ENCODE data around the gene TYK2.

TYK2 gene

DNA sequence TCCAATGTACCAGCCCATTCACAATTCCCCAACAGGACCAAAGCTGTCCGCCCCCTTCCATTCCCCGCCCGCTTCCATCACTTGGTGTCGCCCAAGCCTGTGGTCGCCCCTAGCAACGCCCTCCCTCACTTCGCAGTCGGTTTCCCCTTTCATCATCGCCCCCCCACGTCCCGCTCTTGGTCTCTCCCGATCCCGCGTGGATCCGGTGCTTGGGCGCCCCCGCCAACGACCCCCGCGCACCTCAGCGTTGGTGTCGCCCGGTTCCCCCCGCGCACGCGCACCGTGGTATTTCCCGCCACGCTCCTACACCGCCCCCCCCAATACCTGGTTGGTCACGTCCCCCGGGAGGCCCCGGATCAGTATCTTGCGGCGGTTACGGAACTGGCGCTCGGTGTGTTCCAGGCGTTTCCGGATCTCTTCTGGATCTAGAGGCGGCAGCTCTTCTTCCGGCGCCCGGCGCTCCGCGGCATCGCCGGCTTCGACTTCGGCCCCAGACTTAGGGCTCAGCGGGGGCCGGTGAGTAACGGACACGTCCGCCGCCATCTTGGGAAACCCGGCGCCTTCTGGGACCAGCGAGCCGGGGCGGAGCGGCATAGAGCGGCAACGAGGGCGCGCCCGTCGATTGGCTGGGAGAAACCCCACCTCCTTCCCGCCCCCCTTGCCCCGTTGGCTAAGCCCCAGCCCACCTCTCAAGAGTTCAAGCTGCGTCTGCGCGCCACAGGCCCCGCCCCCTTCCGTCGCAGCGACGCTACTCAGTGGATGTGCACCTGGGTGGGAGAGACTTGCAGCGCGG, 47.2 kb downstream of the TYK2 start, which contains the start of gene RAVER1:
Gene RAVER1, minus strand, starts transcription at position 565 of the 793 bp plus-strand sequence. Its CDS starts 22 bp downstream, at position 543.
- peak; percentile 98 for DNase-seq

DNA sequence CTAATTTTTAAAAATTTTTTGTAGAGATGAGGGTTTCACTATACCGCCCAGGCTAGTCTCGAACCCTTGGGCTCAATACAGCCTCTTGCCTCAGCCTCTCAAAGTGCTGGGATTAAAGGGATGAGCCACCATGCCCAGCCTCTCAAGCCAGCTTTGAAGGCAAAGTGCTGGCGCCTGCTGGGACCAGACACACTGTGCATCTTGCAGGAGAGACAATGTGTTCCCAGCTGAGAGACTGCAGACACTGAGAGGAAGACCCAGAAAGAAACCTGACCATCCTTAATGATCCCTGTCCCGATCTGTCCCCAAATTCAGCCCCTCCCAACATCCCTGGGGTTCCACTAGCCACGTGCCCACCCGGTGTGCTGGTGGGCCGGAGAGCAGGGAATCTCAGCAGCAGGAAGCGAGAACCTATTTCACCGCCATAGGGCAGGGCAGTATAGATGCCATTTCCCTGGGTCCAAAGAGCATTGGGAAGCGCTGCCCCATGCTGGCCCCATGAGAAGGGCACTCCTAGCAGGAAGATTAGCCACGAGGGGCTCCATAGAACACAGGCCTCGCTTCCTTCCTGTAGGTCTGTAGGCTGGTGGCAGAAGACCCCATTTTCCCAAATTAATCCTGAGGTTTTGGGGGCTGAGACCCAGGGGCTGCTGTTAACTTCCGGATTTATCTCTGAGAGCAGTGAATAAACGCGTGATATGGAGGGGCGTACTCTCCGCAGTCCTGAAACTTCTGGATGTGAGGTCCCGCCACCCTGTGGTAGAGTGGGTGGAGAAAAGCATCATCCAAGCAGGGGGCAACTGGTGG, 48.0 kb downstream of the TYK2 start:
- DNase-seq: no peak

DNA sequence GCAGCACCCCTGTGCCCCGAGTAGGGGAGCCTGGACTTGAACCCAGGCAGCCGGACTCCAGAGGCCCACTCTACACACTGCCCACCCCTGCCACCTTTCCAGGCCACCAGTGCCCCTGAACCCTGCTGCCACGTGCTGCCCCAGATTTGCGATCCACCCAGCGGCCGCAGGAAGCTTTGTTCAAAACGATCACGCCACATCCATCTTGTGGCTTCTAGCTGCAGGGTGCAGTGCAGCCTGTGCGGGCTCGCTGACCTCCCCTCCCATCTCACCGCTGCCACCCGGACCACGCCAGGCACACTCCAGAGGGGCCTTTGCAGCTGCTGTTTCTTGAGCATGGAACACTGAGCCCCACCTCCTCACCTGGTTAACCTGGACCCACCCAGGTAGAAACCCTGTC, 50.8 kb downstream of the TYK2 start:
- DNase-seq: no peak

DNA sequence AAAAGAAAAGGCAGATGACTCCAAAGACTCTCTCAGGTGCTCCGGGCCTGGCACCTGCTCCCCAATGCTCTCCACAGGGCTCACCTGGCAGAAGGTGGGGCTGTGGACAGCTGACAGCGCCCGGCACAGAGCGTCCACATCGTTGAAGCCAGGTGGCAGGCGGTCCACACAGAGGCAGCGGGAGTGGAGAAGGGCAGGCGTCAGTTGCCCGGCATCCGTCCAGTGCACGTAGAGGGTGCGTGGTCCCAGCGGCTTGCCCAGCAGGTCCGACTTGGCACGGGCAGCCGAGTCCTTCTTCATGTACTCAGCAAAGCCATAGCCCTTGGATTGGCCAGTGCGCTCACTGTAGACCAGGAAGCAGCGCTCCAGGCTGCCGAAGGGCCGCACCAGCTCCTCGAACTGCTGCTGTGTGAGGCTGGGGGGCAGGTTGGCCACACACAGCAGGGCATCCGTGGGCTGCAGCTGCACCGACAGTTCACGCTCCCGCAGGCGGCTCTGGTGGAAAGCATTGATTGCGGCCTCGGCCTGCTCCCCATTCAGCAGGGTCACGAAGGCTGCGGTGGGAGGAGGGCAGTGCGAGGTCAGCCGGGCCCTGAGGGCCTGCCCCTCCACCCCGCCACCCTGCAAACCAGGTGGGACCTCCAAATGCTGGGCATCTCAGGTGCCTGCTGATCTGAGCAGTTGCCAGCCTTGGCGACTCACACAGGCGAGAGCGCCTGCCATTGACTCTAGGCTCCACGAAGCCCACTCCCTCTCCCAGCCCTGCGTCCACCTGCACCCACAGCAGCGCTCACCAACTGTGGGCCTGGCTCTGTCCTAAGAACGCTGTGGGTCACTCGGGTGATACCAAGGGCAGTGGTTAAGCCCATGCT, 51.6 kb downstream of the TYK2 start:
- DNase-seq: no peak

DNA sequence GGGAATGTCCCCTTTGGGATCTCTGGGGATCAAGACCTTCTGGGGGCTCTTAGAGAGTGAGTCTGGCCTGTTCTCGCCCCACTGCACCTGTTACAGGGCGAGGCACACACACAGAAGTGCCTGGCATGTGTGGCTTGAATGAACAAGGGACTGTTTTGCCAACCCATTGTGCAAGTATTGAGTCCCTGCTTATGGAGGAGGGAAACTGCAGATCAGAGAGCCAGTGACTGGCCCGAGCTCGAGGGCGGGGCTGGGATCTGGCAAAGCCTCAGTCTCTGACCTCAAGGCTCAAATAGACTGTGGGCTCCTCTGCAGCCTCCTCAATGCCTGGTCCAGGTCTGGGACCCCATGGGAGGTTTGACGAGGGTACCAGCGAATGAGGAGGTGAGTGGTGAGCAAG, 52.6 kb downstream of the TYK2 start:
- DNase-seq: no peak

DNA sequence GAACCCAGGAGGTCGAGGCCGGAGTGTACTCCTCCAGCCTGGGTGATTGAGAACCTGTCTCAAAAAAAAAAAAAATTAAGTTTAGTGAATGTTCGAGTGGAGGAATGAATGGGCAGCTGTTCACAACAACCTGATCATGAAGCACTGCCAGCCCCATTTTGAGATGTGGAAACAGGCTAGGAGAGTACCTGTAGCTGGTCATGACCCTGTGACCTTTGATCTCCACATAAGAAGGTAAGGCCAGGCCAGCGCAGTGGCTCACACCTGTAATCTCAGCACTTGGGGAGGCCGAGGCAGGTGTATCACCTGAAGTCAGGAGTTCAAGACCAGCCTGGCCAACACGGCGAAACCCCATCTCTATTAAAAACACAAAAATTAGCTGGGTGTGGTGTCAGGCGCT, 54.6 kb downstream of the TYK2 start:
- no peak for DNase-seq

DNA sequence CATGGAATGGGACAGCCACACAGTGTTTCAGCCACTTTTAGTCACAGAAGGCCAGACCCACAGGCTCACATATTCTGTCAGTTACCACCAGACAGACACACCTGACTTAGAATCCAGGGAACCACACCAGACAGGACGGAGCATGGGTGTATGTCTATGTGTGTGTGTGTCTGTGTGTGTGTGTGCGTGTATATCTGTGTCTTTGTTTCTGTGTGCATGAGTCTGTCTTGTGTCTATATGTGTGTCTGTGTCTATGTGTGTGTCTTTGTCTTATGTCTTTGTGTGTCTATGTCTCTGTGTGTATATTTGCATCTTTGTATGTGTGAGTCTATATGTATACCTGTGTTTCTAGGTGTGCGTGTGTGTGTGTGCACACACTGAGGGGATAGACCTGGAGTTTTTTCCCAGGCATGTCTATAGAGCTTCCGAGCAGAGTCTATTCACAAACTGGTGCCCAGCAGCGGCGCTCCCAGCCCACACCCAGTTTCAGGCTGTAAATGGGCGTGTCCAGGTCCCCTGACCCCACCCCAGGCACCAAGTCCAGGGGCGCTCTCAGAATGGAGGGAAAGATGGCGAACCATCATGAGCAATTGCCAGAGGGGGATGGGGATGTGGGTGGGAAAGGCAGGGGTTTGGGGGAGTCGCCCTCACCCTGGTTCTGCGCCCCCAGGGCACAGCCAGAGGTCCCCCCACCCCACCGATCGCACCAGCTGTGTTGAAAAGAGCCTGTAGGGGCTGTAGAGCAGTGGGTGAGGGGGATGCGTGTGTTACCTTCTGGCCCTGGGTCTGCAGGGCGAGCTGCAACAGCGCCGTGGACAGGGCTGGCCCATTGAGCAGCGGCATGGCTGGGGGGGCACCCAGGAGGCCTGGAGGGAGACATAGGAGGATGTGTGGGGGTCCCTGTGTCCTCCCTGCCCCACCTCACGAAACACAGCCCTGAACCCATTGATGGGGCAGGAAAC, 58.2 kb downstream of the TYK2 start:
- DNase-seq: no peak

DNA sequence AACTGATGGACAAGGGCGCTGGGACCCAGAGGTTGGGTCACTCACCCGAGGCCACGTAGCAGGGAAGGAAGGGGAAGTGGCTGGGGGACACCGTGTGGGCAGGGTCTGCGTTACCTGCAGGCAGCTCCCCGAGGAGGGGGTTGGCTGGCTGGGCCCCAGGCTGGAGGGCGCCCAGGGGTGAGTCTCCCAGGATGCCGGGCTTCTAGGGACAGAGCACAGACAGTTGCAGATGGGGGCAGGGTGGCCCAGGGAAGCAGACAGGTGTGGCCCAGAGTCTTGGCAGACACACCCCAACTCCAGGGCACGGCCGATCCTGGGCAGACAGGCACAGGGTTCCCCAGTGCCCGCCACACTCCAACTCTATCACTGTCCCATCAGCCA, 59.0 kb downstream of the TYK2 start:
- no peak for DNase-seq

DNA sequence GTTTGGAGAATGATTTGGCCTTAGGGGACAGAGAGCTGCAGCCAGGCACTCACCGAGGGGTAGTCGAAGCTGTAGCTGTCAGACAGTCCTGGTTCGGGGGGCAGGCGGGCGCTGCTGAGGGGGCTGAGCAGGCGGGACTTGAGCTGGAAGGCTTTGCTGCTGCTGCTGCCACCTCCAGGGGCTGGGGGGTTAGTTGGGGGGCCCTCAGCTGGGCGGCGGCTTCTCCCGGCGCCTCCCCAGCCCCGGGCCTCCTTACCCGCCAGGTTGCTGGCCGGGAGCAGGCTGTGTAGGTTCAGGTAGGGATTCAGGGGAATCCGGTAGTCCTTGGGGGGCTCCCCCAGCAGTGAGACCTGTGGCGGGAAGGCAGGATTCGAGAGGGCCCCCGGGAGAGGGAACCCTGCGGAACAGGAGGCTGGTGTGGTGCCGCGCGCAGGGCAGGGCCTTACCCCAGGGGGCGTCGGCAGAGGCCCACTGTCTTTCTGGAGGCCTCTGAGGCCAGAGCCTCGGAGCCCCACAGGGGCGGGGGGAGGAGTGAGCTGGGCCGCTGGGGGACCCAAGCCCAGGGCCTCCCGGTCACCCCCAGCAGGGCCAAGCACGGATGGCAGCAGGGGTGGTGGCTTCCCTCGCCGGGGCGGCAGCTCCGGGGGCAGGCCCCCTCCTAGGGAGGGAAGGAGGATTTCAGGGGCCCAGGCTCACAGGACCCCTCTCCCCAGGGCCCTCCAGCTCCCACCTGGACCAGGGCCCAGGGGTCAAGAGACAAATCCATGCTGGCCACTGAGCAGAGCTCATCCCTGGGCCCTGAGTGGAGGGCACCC, 59.6 kb downstream of the TYK2 start:
- DNase-seq: no peak

DNA sequence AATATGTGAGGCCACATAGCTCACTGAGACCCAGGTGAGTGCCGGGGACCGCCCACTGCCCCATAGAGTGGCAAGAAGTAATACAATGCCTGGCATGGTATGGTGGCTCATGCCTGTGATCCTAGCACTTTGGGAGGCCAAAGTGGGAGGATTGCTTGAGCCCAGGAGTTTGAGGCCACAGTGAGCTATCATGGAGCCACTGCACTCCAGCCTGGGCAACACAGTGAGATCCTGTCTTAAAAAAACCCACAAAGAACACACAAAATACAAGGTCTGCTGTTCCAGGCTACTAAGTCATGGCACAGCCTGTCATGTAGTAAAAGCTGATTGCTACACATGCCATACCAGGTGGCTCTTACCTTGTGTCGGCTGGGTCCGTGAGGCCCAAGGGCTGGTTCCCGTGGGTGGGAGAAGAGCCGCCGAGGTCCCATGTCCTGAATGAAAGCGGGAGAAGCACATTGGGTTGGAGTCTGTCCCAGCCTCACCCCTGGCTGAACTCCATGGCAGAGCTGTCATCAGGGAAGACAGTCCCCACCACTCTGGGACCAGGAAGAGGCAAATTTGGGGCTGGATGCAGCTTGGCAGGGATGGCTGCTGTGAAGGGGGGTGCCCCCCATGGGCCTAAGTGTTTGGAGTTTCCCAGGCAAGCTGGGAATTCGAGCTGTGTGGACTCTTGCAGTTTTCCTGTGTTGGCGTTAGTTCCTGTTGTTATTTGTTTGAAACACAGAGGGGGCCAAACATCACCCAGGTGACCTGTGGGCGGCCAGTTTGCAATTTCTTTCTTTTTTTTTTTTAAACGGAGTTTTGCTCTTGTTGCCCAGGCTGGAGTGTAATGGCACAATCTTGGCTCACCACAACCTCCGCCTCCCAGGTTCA, 61.3 kb downstream of the TYK2 start:
- no peak for DNase-seq

DNA sequence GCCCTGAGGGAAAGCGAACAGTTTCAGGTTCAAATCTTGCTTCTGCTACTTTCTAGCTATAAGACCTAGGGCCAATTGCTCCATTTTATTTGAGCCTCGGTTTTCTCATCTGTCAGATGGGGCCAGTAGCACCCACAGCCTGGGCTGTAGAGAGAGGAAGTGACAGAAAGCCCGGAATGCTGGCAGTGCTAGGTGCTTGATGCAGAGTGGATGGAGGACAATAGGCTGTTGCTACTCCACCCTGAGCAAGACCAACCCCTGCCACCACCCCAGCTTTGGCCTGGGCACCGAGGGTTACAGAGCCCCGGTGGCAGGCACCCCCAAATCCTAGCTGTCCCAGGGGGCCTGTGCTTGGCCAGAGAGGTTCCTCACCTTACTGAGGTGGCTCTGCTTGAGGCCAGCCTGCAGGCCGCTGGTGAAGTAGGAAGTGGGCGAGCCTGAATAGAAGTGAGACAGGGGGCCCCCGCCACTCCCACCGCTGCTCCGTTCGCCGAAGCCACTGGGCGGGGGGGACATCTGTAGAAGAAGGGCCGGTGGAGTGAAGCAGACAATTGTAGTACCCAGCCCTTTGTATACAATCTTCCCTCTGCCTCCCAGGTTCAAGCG, 62.4 kb downstream of the TYK2 start:
- DNase-seq: no peak

DNA sequence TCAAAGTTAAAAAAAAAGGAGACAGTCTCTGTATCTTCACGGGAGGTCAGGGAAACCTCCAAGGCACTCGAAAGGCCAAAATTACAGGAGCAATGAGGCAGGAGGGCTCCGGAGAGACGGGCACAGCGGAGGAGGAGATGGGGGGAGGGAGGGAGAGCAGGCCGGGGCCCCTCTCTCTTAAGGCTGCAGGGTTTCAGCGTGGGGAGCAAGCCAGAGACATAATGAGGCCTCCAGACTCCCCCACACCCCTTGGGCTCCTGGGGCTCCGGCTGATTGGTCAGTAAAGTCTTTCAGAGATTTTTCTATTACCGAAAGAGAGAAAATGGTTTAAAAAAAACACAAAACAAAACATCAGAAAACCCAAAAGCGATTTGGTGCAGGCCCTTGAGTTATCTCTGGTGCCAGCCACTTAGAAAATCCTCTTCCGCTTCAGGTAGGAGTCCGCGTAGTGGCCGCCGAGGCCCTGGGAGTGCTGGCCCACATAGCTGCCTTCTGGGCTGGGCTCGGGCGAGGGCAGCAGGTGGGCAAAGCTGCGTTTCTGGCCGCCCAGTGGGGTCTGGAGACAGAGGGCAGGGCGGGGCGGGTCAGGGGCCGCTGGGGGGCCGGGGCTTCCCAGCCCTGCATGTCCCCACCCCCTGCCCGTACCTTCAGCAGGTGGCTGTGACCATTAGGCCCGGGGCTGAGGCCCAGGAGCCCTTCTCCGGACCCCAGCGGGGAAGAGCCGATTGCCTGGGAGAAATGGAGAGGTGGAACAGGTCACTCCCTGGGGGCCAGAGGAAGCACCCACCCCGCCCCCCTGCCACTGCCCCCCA, 63.1 kb downstream of the TYK2 start:
- DNase-seq: no peak

DNA sequence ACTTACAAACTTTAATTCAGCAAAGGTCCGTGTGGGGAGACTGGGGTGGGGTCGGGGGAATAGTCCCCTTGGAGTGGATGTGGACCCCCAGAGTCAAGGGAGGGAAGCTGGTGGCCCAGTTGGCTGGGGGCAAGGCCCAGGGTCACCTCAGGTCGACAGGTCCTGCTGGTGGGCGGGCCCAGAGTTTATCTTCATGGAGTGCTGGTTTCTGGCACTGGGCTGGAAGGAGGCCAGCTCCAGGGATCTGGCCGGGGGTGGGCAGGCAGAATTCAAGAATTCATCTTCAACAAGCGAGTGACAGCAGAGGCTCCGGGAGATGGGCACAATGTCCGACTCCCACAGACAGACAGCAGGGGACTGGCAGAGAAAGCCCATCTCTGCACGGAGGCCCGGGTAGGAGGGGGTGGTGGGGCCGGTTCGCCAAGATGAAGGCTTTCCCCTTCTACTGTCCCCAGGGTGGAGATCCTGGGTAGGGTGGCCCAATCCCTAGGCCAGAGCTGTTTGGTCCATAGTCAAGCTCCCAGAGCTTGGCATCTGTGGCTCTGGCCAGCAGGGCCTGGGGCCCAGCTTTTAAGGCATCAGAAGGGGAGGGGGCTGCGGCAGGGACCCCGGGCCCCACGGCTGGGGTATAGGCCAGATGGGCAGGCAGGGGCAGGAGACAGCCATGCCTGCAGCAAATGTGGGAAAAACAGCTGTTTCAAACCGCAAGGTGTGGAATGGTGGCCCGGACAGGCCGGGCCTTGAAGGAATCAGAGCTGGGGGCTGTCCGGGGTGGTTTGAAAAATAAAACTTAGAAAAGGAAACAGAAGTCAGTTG, 63.9 kb downstream of the TYK2 start:
- DNase-seq: no peak

DNA sequence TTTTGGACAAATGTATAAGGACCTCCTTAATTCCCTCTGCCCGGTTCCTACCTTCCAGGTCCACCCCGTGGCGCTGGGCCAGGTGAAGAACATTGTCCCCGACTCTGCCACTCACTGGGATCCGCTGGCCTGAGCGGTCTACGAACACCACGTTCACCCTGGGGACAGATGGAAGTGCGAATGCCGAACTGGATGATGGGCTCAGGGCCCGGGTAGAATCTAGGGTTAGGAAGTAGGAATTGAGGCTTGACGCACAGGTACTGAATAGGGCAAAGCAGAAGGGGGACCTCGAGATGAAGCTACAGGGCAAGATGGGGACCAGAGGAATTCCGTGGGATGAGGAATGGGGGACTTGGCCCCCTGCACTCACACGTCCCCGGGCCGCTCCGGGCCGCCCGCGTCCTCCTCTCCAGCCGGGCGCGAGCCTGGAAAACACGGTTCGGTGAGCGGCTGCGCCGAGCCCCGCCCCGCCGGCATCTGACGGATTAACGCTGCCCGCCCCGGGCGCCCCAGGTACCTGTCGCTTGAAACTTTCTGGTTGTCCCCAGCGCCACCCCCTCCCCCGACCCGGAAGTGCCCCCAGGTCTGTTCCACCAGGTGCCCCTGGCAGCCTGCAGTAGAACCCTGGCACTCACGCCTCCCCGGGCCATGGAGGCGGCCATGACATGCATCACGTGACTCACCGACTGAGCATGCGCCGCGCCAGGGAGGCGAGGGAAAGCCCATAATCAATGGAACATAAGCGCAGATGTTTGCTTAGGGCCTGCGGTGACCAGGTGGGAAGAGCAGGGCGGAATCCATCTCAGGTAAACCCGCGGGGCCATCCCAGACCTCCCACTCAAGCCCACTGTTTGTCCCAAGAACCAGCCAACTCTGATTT, 64.8 kb downstream of the TYK2 start, which contains the start of gene FDX2:
Gene FDX2, minus strand, starts transcription at position 681 of the 880 bp plus-strand sequence. Its CDS starts 19 bp downstream, at position 662.
- peak; percentile 89 to 92 for DNase-seq

DNA sequence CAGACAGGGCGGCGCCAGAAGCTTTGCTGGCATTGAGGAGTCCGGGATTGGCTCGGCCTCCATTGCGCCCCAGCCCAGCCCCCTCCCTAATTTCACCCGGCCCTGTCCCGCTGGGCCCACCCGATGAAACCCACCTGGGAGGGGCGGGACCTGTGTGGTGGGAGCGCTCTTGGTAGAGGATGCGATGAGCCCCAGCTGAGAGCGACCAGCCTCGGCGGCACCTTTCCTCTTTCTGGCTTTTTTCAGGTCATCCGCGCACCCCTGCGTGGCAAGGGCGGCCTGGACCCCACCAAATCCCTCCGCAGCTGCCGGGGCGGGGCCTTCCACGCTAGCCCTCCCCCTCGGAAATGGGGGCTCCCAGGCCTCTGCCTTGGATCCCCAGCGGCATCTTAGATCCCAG, 70.9 kb downstream of the TYK2 start, which contains the start of gene ZGLP1:
Gene ZGLP1, minus strand, starts transcription at position 393 of the 400 bp plus-strand sequence.
- DNase-seq: no peak

DNA sequence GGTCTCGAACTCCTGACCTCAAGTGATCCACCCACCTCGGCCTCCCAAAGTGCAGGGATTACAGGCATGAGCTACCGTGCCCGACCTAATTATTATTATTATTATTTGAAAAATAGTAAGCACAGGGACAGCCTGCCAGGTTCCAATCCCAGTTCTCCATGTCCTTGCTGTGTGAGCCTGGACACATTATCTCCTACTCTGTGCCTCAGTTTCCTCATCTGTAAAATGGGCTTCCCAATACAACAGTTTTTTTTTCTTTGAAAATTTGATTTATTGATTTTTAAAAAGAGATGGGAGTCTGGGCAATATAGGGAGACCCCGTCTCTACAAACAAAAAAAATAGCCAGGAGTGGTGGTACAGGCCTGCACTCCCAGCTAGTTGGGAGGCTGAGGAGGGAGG, 74.0 kb downstream of the TYK2 start:
- DNase-seq: no peak
